AG04450 (cell line): ENCODE measurements around the gene GTF3C2. TPM values are rescaled to one million over a fixed set of nuclear protein-coding genes. Genes with fewer than 3 reads are reported as not detected.
"Not testable (repeated sequence)": the region's sequence is repeated elsewhere in the genome, so short reads cannot be mapped to it uniquely, and the experiment has no call there.

Source experiments
- CTCF ChIA-PET: fragments of 300-600, 350-600 bp; formaldehyde crosslinking; extraction: SDS; loops from one replicate; lab custom pipeline; 2022; ENCODE audit warnings: antibody characterized with exemption, inconsistent platforms; lab: Charles Lee
- POLR2A ChIA-PET: fragments of 350-600 bp; formaldehyde crosslinking; extraction: SDS; loops from one replicate; lab custom pipeline; 2021; ENCODE audit warnings: antibody characterized with exemption, inconsistent platforms; lab: Yijun Ruan, JAX
- DNase-seq: peaks from one replicate; pipeline ENCODE4 v3.0.0-alpha.2; 2011; ENCODE audit warnings: low read depth, low spot score
- H3K27ac ChIP-seq: one replicate; pipeline ENCODE4 v1.5.1; 2012; ENCODE audit warnings: low read depth, low read length, control low read depth
- H3K27me3 ChIP-seq: one replicate; pipeline ENCODE4 v1.6.0; 2012; ENCODE audit warnings: low read length; ENCODE audit not compliant: control insufficient read depth, insufficient read depth
- H3K4me3 ChIP-seq: 2 replicates; pipeline ENCODE4 v1.5.1; 2011; ENCODE audit warnings: mild to moderate bottlenecking, low read depth, low read length, control low read depth
- H3K9me3 ChIP-seq: 2 replicates; pipeline ENCODE4 v1.5.1; 2012; ENCODE audit warnings: low read length; ENCODE audit not compliant: control insufficient read depth, insufficient read depth
- polyA plus RNA-seq: library from polyadenylated mRNA; depleted of rRNA; stranded (reverse); fragments of >200 nt; gene quantifications from 2 replicates; pipeline ENCODE4 v1.2.3, GENCODE V29; 2011
- TF ChIP-seq, protein P1 (sequence below): IDR thresholded peaks from 2 replicates; pipeline ENCODE4 v1.5.1; 2011; ENCODE audit warnings: low read depth, low read length, control low read depth, inconsistent platforms

The GTF3C2 gene
- polyA plus RNA-seq, 1 experiment, result 39.0 TPM

DNA sequence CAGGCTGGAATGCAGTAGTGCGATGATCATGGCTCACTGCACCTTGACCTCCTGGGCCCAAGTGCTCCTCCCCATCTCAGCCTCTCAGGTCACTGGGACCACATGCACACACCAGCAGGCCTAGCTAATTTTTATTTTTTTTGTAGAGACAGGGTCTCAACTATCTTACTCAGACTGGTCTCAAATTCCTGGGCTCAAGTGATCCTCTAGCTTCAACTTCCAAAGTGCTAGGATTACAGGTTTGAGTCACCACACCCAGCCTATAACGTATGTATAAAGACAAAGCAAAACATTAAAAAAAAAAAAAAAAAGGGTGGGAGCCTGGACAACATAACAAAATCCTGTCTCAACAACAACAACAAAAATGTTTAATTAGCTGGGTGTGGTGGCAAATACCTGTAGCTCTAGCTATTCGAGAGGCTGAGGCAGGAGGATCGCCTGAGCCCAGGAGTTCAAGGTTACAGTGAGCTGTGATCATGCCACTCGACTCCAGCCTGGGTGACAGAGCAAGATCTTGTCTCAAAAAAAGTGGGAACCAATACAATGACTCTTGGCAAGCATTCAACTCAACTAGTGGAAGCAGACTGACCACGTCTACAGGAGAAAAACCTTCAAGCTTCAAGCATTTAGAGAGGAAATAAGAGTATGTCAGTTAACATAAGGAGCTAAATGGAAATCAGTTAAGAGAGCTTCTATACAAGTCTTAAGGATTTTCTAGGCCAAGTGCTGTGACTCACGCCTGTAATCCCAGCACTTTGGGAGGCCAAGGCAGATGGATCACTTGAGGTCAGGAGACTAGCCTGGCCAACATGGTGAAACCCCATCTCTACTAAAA lies 2.6 kb downstream of the GTF3C2 start:
- CTCF ChIA-PET, result no interaction called here
- Histone ChIP-seq H3K9me3 (no peaks in the 10 kb centered on the region; the same call in 1 of the 2 replicates), H3K4me3 (no peak overlapping the region), H3K27ac (no peak overlapping the region), H3K27me3 (no peaks in the 10 kb centered on the region)
- TF ChIP-seq, protein P1, sequence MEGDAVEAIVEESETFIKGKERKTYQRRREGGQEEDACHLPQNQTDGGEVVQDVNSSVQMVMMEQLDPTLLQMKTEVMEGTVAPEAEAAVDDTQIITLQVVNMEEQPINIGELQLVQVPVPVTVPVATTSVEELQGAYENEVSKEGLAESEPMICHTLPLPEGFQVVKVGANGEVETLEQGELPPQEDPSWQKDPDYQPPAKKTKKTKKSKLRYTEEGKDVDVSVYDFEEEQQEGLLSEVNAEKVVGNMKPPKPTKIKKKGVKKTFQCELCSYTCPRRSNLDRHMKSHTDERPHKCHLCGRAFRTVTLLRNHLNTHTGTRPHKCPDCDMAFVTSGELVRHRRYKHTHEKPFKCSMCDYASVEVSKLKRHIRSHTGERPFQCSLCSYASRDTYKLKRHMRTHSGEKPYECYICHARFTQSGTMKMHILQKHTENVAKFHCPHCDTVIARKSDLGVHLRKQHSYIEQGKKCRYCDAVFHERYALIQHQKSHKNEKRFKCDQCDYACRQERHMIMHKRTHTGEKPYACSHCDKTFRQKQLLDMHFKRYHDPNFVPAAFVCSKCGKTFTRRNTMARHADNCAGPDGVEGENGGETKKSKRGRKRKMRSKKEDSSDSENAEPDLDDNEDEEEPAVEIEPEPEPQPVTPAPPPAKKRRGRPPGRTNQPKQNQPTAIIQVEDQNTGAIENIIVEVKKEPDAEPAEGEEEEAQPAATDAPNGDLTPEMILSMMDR, result no peak
- POLR2A ChIA-PET, result interaction anchor here (0.6 to 0.7 kb wide), 2 partner anchors 16 to 25 kb away, joined by 3 to 4 read pairs; partner anchors contain the start of gene EIF2B4
- no peak for DNase-seq

DNA sequence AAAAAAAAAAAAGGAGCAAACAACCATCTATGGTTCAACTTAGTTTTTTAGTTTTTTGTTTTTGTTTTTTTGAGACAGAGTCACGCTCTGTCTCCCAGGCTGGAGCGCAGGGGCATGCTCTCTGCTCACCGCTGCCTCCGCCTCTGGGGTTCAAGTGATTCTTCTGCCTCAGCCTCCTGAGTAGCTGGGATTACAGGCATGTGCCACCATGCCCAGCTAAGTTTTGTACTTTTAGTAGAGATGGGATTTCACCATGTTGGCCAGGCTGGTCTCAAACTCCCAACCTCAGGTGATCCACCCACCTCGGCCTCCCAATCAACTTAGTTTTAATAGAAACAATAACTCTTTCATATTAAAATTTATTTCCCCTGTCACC lies 3.2 kb downstream of the GTF3C2 start:
- CTCF ChIA-PET, result interaction anchor here (1.4 kb wide), 1 partner anchor 9 kb away, joined by 3 read pairs; no protein-coding TSS in a partner anchor
- DNase-seq, H3K27me3 ChIP-seq, H3K9me3 ChIP-seq, POLR2A ChIA-PET, H3K4me3 ChIP-seq, H3K27ac ChIP-seq: not testable (repeated sequence)

DNA sequence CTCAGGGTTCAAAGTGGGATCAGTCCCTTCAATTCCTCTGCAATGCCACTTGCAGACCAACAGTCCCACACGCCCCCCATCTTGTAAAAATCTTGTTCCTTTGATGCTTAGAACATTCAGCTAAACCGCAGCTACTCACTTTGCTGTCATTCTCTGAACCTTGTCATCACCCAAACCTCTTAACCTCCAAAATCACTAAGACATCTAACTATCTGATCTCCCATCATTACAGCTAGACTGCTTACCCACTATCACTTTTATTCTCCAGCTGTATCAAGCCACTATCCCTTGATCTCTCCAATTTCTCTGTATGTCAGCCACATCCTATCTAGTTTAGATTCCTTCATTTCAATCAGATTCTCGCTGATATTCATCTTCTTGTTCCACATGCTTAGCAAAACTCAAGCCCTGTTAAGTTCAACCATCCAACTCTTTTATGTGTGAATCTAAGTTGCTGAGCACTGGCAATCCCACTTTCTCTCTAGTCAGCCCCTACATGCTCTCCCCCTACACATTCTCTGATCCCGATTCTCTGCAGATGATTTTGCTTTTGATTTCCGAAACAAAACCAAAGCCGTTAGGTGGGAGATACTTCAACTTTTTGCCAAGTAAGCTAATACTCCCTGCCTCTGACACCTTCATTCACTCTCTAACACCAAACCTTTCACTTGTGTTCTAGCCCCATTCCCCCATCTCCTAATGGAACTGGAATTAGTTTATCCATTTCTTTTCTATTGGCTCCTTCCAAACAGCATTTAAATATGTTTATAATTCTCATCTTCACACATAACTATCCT lies 4.6 kb downstream of the GTF3C2 start:
- ChIA-PET POLR2A (no interaction called here), CTCF (interaction anchor here (1.4 kb wide), 2 partner anchors 8 to 18 kb away, joined by 3 read pairs; partner anchors contain the start of gene EIF2B4)
- Histone ChIP-seq H3K27ac (no peak overlapping the region), H3K4me3 (no peak overlapping the region), H3K9me3 (no peaks in the 10 kb centered on the region; the same call in 1 of the 2 replicates), H3K27me3 (no peaks in the 10 kb centered on the region)
- TF ChIP-seq, protein P1, result no peak
- no peak for DNase-seq

DNA sequence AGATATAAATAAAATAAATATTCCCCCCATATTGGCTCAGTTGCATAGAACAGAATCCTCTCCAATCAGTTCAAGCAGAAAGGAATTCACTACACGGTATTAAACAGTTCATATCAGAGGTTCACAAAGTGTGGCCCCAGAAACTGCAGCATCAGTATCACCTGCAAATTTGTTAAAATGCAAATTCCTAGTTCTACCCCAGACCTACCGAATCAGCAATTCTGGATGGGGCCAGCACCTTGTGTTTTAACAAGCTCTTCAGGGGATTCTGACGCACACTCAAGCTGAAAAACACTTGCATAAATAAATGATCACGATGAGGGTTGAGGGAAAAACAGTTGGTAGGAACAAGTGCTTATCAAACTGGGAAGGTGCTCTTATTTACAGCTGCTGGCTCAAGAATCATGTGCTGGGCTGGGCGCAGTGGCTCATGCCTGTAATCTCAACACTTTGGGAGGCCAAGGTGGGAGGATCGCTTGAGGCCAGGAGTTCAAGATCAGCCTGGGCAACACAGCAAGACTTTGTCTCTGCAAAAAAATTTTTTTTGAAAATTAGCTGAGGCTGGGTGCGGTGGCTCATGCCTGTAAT lies 6.4 kb downstream of the GTF3C2 start:
- CTCF ChIA-PET, result no interaction called here

DNA sequence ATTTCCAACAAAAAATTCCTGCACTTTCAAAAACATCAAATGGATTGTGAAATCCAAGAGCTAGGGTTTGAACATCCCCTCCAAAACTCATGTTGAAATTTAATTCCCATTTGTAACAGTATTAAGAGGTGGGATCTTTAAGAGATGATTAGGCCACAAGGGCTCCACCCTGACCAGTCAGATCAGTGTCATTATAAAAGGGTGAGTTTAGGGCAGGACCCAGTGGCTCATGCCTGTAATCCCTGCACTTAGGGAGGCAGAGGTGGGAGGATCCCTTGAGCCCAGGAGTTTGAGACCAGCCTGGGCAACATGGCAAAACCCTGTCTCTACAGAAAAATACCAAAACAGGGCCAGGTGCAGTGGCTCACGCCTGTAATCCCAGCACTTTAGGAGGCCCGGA lies 8.9 kb downstream of the GTF3C2 start:
- POLR2A ChIA-PET, result interaction anchor here (0.6 kb wide), 1 partner anchor 18 kb away, joined by 4 read pairs; no protein-coding TSS in a partner anchor
- Histone ChIP-seq H3K27me3 (no peaks in the 10 kb centered on the region), H3K27ac (no peak overlapping the region), H3K9me3 (no peaks in the 10 kb centered on the region), H3K4me3 (no peak overlapping the region)
- TF ChIP-seq, protein P1, result no peak
- no peak for DNase-seq
- CTCF ChIA-PET, result no interaction called here

More for the DNA sequence above, 6.4 kb downstream of the GTF3C2 start:
- DNase-seq, result no peak
- POLR2A ChIA-PET, result no interaction called here
- no peak overlapping the region for H3K27ac ChIP-seq
- H3K9me3 ChIP-seq, result no peaks in the 10 kb centered on the region
- TF ChIP-seq, protein P1, result no peak
- H3K27me3 ChIP-seq, result no peaks in the 10 kb centered on the region
- H3K4me3 ChIP-seq, result no peak overlapping the region
